ENCODE results near the gene RABEP1. TPM values are rescaled to one million over a fixed set of nuclear protein-coding genes. Genes with fewer than 3 reads are reported as not detected.
"Not testable (repeated sequence)": the region's sequence is repeated elsewhere in the genome, so short reads cannot be mapped to it uniquely, and the experiment has no call there.

RABEP1 gene
- polyA plus RNA-seq, 1 experiment = 46.9 TPM

DNA sequence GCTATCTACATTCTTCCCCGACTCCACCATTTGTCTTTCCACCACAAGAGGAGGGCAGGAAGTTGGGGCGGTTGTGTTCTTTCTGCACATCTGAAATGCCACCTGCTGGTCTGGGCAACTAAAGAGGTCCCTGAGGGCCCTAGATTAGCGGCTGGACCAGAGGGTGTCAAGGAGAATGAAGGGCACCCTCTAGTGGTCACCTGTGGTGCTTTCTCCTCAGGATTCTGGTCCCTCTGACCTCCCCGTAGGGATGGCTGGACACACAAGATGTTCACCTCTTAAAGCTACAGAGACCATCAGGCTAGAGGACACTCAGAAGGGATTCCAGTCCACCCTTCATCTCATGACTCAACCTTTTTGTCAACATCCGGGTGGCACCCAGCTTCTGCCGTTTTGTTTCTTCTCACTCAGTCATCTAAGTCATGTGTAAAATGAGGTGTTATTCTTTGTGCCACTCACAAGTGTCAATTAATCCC, 44.5 kb upstream of the RABEP1 start:
- no peak for DNase-seq (ENCODE audit: low read depth, low spot score)
- TF ChIP-seq, protein P1, sequence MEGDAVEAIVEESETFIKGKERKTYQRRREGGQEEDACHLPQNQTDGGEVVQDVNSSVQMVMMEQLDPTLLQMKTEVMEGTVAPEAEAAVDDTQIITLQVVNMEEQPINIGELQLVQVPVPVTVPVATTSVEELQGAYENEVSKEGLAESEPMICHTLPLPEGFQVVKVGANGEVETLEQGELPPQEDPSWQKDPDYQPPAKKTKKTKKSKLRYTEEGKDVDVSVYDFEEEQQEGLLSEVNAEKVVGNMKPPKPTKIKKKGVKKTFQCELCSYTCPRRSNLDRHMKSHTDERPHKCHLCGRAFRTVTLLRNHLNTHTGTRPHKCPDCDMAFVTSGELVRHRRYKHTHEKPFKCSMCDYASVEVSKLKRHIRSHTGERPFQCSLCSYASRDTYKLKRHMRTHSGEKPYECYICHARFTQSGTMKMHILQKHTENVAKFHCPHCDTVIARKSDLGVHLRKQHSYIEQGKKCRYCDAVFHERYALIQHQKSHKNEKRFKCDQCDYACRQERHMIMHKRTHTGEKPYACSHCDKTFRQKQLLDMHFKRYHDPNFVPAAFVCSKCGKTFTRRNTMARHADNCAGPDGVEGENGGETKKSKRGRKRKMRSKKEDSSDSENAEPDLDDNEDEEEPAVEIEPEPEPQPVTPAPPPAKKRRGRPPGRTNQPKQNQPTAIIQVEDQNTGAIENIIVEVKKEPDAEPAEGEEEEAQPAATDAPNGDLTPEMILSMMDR (IDR thresholded peaks at IDR 0.05; ENCODE audit: low read depth, low read length) = peak; percentile 59
- H3K9me3 ChIP-seq (ENCODE audit: control insufficient read depth, insufficient read depth, low read length) = no peaks in the 10 kb centered on the region
- ChIA-PET CTCF (interaction anchor here (0.5 to 1.4 kb wide), 8 partner anchors 10 to 319 kb away, joined by 3 to 9 read pairs (median 4); no protein-coding TSS in a partner anchor), POLR2A (no interaction called here)
- H3K27me3 ChIP-seq (ENCODE audit: control insufficient read depth, insufficient read depth, low read length) = no peaks in the 10 kb centered on the region
- no peak overlapping the region for H3K4me3 ChIP-seq (ENCODE audit: low read depth, low read length)
- H3K27ac ChIP-seq (ENCODE audit: low read depth, low read length) = no peak overlapping the region

DNA sequence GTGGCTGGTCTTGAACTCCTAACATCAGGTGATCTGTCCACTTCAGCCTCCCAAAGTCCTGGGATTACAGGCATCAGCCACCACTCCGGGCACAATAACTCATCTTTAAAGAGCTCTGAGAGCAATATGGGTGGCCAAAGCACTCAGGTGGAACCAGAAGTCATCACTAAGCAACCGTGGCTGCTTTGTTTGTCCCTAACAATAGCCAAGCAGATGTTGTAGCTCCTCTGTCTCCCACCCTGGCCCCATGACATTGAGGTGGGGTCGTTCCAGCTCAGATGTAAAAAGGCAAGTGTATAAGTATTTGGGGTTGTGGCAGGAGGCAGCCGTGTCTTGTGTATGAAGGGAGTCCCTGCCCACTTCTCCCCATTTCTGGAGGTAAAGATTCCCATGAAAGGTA, 43.8 kb upstream of the RABEP1 start:
- Histone ChIP-seq H3K27me3 (ENCODE audit: control insufficient read depth, insufficient read depth, low read length) (no peaks in the 10 kb centered on the region), H3K4me3 (ENCODE audit: low read depth, low read length) (no peak overlapping the region), H3K27ac (ENCODE audit: low read depth, low read length) (no peak overlapping the region), H3K9me3 (ENCODE audit: control insufficient read depth, insufficient read depth, low read length) (no peaks in the 10 kb centered on the region)
- no peak for DNase-seq (ENCODE audit: low read depth, low spot score)
- TF ChIP-seq, protein P1 (IDR thresholded peaks at IDR 0.05; ENCODE audit: low read depth, low read length) = no peak
- ChIA-PET POLR2A (no interaction called here), CTCF (interaction anchor here (0.7 to 1.7 kb wide), 2 partner anchors 10 to 22 kb away, joined by 3 to 7 read pairs; no protein-coding TSS in a partner anchor)

DNA sequence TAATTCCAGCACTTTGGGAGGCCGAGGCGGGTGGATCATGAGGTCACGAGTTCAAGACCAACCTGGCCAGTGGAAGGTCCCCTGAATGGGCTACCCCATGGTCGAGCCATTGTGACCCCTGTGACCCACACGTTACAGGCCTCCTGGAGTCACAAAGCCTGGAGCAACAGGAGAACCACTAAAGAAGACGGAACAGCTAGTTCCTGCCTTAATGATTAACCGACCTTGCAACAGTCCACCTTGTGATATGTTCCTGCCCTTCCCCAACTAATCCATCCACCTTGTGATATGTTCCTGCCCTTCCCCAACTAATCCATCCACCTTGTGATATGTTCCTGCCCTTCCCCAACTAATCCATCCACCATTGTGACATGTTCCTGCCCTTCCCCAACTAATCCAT, 42.3 kb upstream of the RABEP1 start:
- H3K27ac ChIP-seq (ENCODE audit: low read depth, low read length); POLR2A ChIA-PET; H3K4me3 ChIP-seq (ENCODE audit: low read depth, low read length); H3K27me3 ChIP-seq (ENCODE audit: control insufficient read depth, insufficient read depth, low read length); H3K9me3 ChIP-seq (ENCODE audit: control insufficient read depth, insufficient read depth, low read length); DNase-seq (ENCODE audit: low read depth, low spot score): not testable (repeated sequence)
- CTCF ChIA-PET = interaction anchor here (0.6 to 1.7 kb wide), 2 partner anchors 9 to 13 kb away, joined by 3 to 7 read pairs; no protein-coding TSS in a partner anchor

DNA sequence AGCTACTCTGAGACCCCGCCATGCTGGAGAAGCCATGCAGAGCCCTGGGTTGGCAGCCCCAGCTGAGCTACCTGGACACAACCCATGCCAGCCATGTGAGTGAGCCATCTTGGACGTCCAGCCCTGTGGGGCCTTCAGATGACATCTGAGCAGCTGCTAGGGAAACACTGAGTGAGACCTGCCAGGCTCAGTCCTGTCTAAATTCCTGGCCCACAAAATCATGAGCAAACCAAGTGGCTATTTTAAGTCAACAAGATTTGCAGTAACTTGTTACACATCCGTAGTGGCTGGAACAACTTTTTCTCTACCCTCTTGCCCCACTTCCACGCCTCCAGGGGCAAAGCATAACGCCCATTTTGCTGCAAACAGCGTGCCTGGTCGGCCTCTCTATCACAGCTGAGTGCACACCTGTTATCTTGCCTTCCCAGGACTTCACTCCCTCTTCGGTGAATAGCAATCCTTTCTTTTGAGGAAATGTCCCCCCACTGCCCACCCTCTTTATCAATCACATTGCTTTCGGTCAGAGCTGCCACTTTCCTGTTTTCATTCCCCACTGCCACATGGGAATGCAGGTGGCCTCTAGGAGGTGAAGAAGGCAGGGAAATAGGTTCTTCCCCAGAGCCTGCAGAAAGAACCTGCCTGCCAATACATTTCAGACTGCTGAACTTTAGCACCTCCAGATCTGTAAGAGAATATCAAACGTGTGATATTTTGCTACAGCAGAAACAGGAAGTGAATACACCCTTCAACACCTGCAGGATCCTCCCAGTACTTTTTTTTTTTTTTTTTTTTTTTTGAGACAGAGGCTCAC, 40.0 kb upstream of the RABEP1 start:
- POLR2A ChIA-PET = interaction anchor here (0.6 kb wide), 1 partner anchor 19 kb away, joined by 7 read pairs; no protein-coding TSS in a partner anchor
- no peak for DNase-seq (ENCODE audit: low read depth, low spot score)
- no peak overlapping the region for H3K4me3 ChIP-seq (ENCODE audit: low read depth, low read length)
- TF ChIP-seq, protein P1 (IDR thresholded peaks at IDR 0.05; ENCODE audit: low read depth, low read length) = no peak
- no peaks in the 10 kb centered on the region for H3K9me3 ChIP-seq (ENCODE audit: control insufficient read depth, insufficient read depth, low read length)
- no peak overlapping the region for H3K27ac ChIP-seq (ENCODE audit: low read depth, low read length)
- CTCF ChIA-PET = no interaction called here
- peaks cover 2% of the 10 kb centered on the region for H3K27me3 ChIP-seq (ENCODE audit: control insufficient read depth, insufficient read depth, low read length)

DNA sequence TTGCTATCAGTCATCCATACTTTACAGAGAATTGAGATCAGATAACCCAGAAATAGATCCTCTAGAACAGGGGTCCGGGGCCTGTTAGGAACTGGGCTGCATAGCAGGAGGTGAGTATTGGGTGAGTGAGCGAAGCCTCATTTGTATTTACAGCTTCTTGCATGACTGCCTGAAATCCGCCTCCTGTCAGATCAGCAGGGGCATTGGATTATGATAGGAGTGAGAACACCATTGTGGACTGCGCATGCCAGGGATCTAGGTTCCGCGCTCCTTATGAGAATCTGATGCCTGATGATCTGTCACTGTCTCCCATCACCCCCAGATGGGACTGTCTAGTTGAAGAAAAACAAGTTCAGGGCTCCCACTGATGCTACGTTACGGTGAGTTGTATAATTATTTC, 34.5 kb upstream of the RABEP1 start:
- CTCF ChIA-PET = interaction anchor here (0.7 to 5.8 kb wide), 4 partner anchors 10 to 193 kb away, joined by 3 to 70 read pairs (median 4); partner anchors contain the start of gene C1QBP

More for the DNA sequence above, 34.5 kb upstream of the RABEP1 start:
- TF ChIP-seq, protein P1 (IDR thresholded peaks at IDR 0.05; ENCODE audit: low read depth, low read length) = no peak
- Histone ChIP-seq H3K27ac (ENCODE audit: low read depth, low read length) (no peak overlapping the region), H3K27me3 (ENCODE audit: control insufficient read depth, insufficient read depth, low read length) (peaks cover 2% of the 10 kb centered on the region), H3K4me3 (ENCODE audit: low read depth, low read length) (no peak overlapping the region), H3K9me3 (ENCODE audit: control insufficient read depth, insufficient read depth, low read length) (no peaks in the 10 kb centered on the region)
- DNase-seq (ENCODE audit: low read depth, low spot score) = no peak
- POLR2A ChIA-PET = no interaction called here

Measured in AG04450 (cell line).